Caco-2 (cell line): ENCODE results near the gene SHISAL2A. TPM values are rescaled to one million over a fixed set of nuclear protein-coding genes. Genes with fewer than 3 reads are reported as not detected.

ENCODE experiments used
- BruUV-seq: library from RNA; stranded (reverse); fragments of 400-500 nt; replicated peaks from 2 replicates; lab custom pipeline; 2021; lab: Mats Ljungman, UMichigan
- CTCF ChIA-PET: fragments of 300-600 bp; sonication (Branson Sonifier 250); formaldehyde crosslinking; loops from one replicate; lab custom pipeline; 2022; ENCODE audit warnings: antibody characterized with exemption; lab: Charles Lee
- POLR2A ChIA-PET: fragments of 300-600 bp; sonication (Branson Sonifier 250); formaldehyde crosslinking; loops from one replicate; lab custom pipeline; 2022; ENCODE audit warnings: antibody characterized with exemption; lab: Charles Lee
- DNase-seq, 2 experiments: peaks; one replicate each; pipeline versions ENCODE4 v3.0.0 to v3.0.0-alpha.2; 2020 to 2022
- H3K27me3 ChIP-seq: replicated peaks from 2 replicates; pipeline ENCODE4 v1.6.0; 2011; ENCODE audit warnings: low read length; ENCODE audit not compliant: control insufficient read depth, insufficient read depth
- H3K36me3 ChIP-seq: 2 replicates; pipeline ENCODE4 v1.5.1; 2011; ENCODE audit warnings: low read length; ENCODE audit not compliant: control insufficient read depth, insufficient read depth
- H3K4me1 ChIP-seq: fragments of 250-450 bp; sonication (Bioruptor Pico); 2 replicates; pipeline ENCODE4 v1.5.1; 2020; ENCODE audit warnings: mild to moderate bottlenecking
- H3K4me3 ChIP-seq: 2 replicates; pipeline ENCODE4 v1.5.1; 2011; ENCODE audit warnings: low read depth, mild to moderate bottlenecking, control low read depth, low read length
- H3K9me3 ChIP-seq: fragments of 250-450 bp; sonication (Bioruptor Pico); 2 replicates; pipeline ENCODE4 v1.5.1; 2020; ENCODE audit warnings: mild to moderate bottlenecking, moderate library complexity
- H3K27ac Mint-ChIP-seq: one replicate; pipeline ENCODE4 v1.8.0; 2022; ENCODE audit warnings: mixed read lengths; ENCODE audit not compliant: unreplicated experiment
- H3K27me3 Mint-ChIP-seq: one replicate; pipeline ENCODE4 v1.8.0; 2022; ENCODE audit warnings: mixed read lengths; ENCODE audit not compliant: insufficient read depth, unreplicated experiment
- H3K36me3 Mint-ChIP-seq: one replicate; pipeline ENCODE4 v1.8.0; 2022; ENCODE audit warnings: mild to moderate bottlenecking, mixed read lengths; ENCODE audit not compliant: insufficient read depth, unreplicated experiment
- H3K4me1 Mint-ChIP-seq: one replicate; pipeline ENCODE4 v1.8.0; 2022; ENCODE audit warnings: low read depth, mixed read lengths; ENCODE audit not compliant: unreplicated experiment
- H3K4me3 Mint-ChIP-seq: one replicate; pipeline ENCODE4 v1.8.0; 2022; ENCODE audit warnings: mild to moderate bottlenecking, moderate library complexity, mixed read lengths; ENCODE audit not compliant: unreplicated experiment
- H3K9me3 Mint-ChIP-seq: one replicate; pipeline ENCODE4 v1.8.0; 2022; ENCODE audit warnings: mixed read lengths; ENCODE audit not compliant: unreplicated experiment
- intact Hi-C: fragments of 100-400 bp; cut with micrococcal nuclease; formaldehyde crosslinking; loops from one replicate; pipeline ENCODE4 v1.10.0; 2022; ENCODE audit not compliant: unreplicated experiment
- total RNA-seq: library from RNA; stranded (reverse); gene quantifications from 2 replicates; pipeline ENCODE4 v1.2.3, GENCODE V29; 2022
- TF ChIP-seq, protein P1 (sequence below), 2 experiments: fragments of 200-600 bp in 1 of 2; IDR thresholded peaks; 1 replicate in 1 of 2; 2 replicates in 1 of 2; pipeline versions ENCODE4 v1.5.1 to v1.8.0; 2011 to 2022; ENCODE audit warnings: antibody characterized with exemption in 1 of 2, control low read depth in 1 of 2, inconsistent platforms in 1 of 2, low read depth in 1 of 2, low read length in 1 of 2, mild to moderate bottlenecking in 1 of 2, moderate library complexity in 1 of 2; ENCODE audit not compliant: insufficient read depth in 1 of 2, severe bottlenecking in 1 of 2, unreplicated experiment in 1 of 2

The SHISAL2A gene
- total RNA-seq, 1 experiment from 2014 or later: 3.7 TPM

DNA sequence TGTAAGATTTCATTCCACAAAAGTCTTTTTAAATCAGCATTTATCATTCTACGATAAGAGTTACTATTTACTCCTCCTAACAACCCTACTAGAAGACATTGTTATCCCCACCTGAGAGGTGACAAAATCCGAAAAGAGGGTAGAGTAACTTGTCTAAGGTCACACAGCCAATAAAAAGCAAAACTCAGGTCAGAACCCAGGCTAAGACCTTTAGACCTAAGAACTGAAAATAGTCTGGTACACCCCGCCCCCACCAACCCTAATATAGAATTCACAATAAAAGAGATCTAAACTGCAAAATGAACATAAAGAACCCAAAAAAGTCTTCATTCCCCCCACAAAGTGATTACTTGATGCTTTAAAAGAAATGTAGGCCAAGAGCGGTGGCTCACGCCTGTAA lies 46.5 kb downstream of the SHISAL2A start:
- CTCF ChIA-PET: interaction anchor here (0.7 kb wide), 1 partner anchor 498 kb away, joined by 3 read pairs; no protein-coding TSS in a partner anchor
- Histone ChIP-seq H3K27me3 (no peaks in the 10 kb centered on the region), H3K4me3 (no peak overlapping the region), H3K36me3 (no peaks in the 10 kb centered on the region), H3K4me1 (peaks cover 5% of the 10 kb centered on the region; the same call in 1 of the 2 replicates), H3K9me3 (no peaks in the 10 kb centered on the region)
- H3K9me3 Mint-ChIP-seq: no peaks in the 10 kb centered on the region
- H3K27me3 Mint-ChIP-seq: no peaks in the 10 kb centered on the region
- TF ChIP-seq, protein P1, sequence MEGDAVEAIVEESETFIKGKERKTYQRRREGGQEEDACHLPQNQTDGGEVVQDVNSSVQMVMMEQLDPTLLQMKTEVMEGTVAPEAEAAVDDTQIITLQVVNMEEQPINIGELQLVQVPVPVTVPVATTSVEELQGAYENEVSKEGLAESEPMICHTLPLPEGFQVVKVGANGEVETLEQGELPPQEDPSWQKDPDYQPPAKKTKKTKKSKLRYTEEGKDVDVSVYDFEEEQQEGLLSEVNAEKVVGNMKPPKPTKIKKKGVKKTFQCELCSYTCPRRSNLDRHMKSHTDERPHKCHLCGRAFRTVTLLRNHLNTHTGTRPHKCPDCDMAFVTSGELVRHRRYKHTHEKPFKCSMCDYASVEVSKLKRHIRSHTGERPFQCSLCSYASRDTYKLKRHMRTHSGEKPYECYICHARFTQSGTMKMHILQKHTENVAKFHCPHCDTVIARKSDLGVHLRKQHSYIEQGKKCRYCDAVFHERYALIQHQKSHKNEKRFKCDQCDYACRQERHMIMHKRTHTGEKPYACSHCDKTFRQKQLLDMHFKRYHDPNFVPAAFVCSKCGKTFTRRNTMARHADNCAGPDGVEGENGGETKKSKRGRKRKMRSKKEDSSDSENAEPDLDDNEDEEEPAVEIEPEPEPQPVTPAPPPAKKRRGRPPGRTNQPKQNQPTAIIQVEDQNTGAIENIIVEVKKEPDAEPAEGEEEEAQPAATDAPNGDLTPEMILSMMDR (IDR thresholded peaks at IDR 0.05; ENCODE audit: insufficient read depth in 1 of 2, low read depth in 1 of 2, low read length in 1 of 2, severe bottlenecking in 1 of 2, unreplicated experiment in 1 of 2): no peak
- H3K27ac Mint-ChIP-seq: no peak overlapping the region
- DNase-seq: no peak
- intact Hi-C loops: no loop called here
- H3K36me3 Mint-ChIP-seq: peaks cover 6% of the 10 kb centered on the region
- H3K4me1 Mint-ChIP-seq: peaks cover 6% of the 10 kb centered on the region
- no TSS peak for BruUV-seq
- no peak overlapping the region for H3K4me3 Mint-ChIP-seq
- POLR2A ChIA-PET: no interaction called here

DNA sequence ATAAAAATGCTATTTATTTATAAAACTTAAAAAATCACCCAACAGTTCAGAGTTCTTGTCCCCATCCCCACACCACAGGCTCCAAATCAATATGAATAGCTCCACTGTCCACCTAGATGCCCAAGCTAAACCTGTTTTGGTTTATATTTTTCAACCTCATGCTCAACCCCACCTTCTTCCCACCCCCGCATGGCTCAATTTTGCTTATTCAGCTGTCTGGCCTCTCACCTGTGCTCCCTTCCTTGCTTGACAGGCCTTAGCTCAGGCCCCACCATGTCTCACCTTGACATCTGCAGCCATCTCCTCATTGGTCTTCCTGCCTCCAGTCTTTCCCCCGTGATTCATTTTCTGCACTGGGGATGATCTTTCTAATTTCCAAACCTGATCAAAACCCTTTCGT lies 47.4 kb downstream of the SHISAL2A start:
- DNase-seq: no peak
- POLR2A ChIA-PET: interaction anchor here (0.6 kb wide), 1 partner anchor 128 kb away, joined by 5 read pairs; the partner anchor contains the start of gene TUT4
- Histone ChIP-seq H3K27me3 (no peaks in the 10 kb centered on the region), H3K36me3 (no peaks in the 10 kb centered on the region), H3K4me3 (no peak overlapping the region), H3K4me1 (no peaks in the 10 kb centered on the region), H3K9me3 (no peaks in the 10 kb centered on the region)
- H3K27me3 Mint-ChIP-seq: no peaks in the 10 kb centered on the region
- H3K4me3 Mint-ChIP-seq: no peak overlapping the region
- intact Hi-C loops: no loop called here
- no TSS peak for BruUV-seq
- peaks cover 6% of the 10 kb centered on the region for H3K4me1 Mint-ChIP-seq
- H3K36me3 Mint-ChIP-seq: peaks cover 9% of the 10 kb centered on the region
- TF ChIP-seq, protein P1 (IDR thresholded peaks at IDR 0.05; ENCODE audit: insufficient read depth in 1 of 2, low read depth in 1 of 2, low read length in 1 of 2, severe bottlenecking in 1 of 2, unreplicated experiment in 1 of 2): no peak
- no peaks in the 10 kb centered on the region for H3K9me3 Mint-ChIP-seq
- no peak overlapping the region for H3K27ac Mint-ChIP-seq
- CTCF ChIA-PET: no interaction called here

DNA sequence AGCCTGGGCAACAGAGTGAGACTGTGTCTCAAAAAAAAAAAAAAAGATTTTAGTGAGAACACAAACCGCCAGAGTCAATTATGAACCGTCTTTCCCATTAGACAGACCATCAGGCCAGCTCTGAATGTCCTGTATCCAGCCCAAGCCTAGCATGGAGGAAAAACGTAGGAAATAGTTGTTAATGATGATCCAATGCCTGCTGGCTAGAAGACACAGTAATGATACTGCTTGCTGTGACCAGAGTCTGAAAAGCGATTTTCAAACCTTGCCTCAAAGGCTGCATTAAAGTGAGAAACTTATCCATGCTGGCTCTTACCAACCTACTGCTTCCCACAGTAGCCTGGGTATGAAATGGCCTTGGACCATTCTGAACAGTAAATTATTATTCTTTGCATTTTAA lies 48.2 kb downstream of the SHISAL2A start:
- intact Hi-C loops: no loop called here
- H3K4me3 Mint-ChIP-seq: no peak overlapping the region
- peaks cover 6% of the 10 kb centered on the region for H3K4me1 Mint-ChIP-seq
- H3K27me3 ChIP-seq: no peaks in the 10 kb centered on the region
- peaks cover 16% of the 10 kb centered on the region for H3K36me3 Mint-ChIP-seq
- H3K36me3 ChIP-seq: no peaks in the 10 kb centered on the region
- no peaks in the 10 kb centered on the region for H3K27me3 Mint-ChIP-seq
- no peaks in the 10 kb centered on the region for H3K9me3 Mint-ChIP-seq
- H3K9me3 ChIP-seq: no peaks in the 10 kb centered on the region
- TF ChIP-seq, protein P1 (IDR thresholded peaks at IDR 0.05; ENCODE audit: insufficient read depth in 1 of 2, low read depth in 1 of 2, low read length in 1 of 2, severe bottlenecking in 1 of 2, unreplicated experiment in 1 of 2): no peak
- H3K4me3 ChIP-seq: no peak overlapping the region
- BruUV-seq: no TSS peak
- ChIA-PET CTCF (no interaction called here), POLR2A (no interaction called here)
- H3K27ac Mint-ChIP-seq: no peak overlapping the region
- DNase-seq: no peak
- H3K4me1 ChIP-seq: no peaks in the 10 kb centered on the region
